ENCODE data around the gene CD300A. TPM values are rescaled to one million over a fixed set of nuclear protein-coding genes. Genes with fewer than 3 reads are reported as not detected.

Gene CD300A
- total RNA-seq, 1 experiment from 2014 or later = 0.71 TPM

- no peak overlapping the region for H3K4me3 ChIP-seq (replicated peaks in 1 of 2; ENCODE audit: low read depth in 1 of 2, low read length in 2 of 2)
- BruUV-seq (replicated peaks) = no TSS peak
- no peaks in the 10 kb centered on the region for H3K4me1 ChIP-seq (ENCODE audit: control insufficient read depth in 1 of 2, insufficient read depth in 2 of 2, low read length in 2 of 2)
- TF ChIP-seq MAX (IDR thresholded peaks at IDR 0.05) (no peak), ATF3 (IDR thresholded peaks at IDR 0.05) (no peak), EGR1 (IDR thresholded peaks at IDR 0.05; ENCODE audit: low read depth) (no peak), SRF (IDR thresholded peaks at IDR 0.05; ENCODE audit: low read depth) (no peak), POLR2A (IDR thresholded peaks at IDR 0.05; ENCODE audit: borderline replicate concordance, extremely low read depth, insufficient read depth, insufficient read length) (no peak), REST (IDR thresholded peaks at IDR 0.05; ENCODE audit: low read depth) (no peak), ZNF274 (IDR thresholded peaks at IDR 0.05; ENCODE audit: low read depth, low read length) (no peak), ZFX (IDR thresholded peaks at IDR 0.05) (no peak), JUND (IDR thresholded peaks at IDR 0.05) (no peak), EZH2phosphoT487 (IDR thresholded peaks at IDR 0.05; ENCODE audit: borderline replicate concordance) (no peak), ELF1 (IDR thresholded peaks at IDR 0.05; ENCODE audit: borderline replicate concordance, low read depth) (no peak), SP1 (IDR thresholded peaks at IDR 0.05; ENCODE audit: low read depth) (no peak), SIN3A (IDR thresholded peaks at IDR 0.05; ENCODE audit: low read depth) (no peak), YY1 (IDR thresholded peaks at IDR 0.05; ENCODE audit: extremely low read depth, insufficient replicate concordance, low read depth, low read length) (no peak), EZH2 (IDR thresholded peaks at IDR 0.05) (no peak), TCF7L2 (IDR thresholded peaks at IDR 0.05; ENCODE audit: borderline replicate concordance, extremely low read depth, insufficient read depth, insufficient read length) (no peak), CEBPB (IDR thresholded peaks at IDR 0.05; ENCODE audit: low read depth) (no peak), ZBTB33 (IDR thresholded peaks at IDR 0.05; ENCODE audit: extremely low read depth, insufficient replicate concordance, low read length) (no peak), FOSL1 (IDR thresholded peaks at IDR 0.05; ENCODE audit: low read depth) (no peak), RAD21 (IDR thresholded peaks at IDR 0.05; ENCODE audit: low read depth) (no peak)
- intact Hi-C loops (cut with micrococcal nuclease) = no loop called here
- H3K79me2 ChIP-seq (ENCODE audit: insufficient read depth, low read length) = no peaks in the 10 kb centered on the region
- no peak overlapping the region for H3K27ac ChIP-seq (ENCODE audit: low read depth, low read length)
- RAD21 ChIA-PET (ENCODE audit: low non-redundant PET in 1 of 2, low total read pairs in 2 of 2, uncharacterized antibody in 2 of 2, unreplicated experiment in 2 of 2) = no interaction called here
- H3K9ac ChIP-seq (ENCODE audit: low read length) = no peak overlapping the region
- POLR2A ChIA-PET = no interaction called here
- H3K36me3 ChIP-seq (ENCODE audit: control insufficient read depth in 1 of 2, insufficient read depth in 2 of 2, low read length in 2 of 2) = no peaks in the 10 kb centered on the region
- no peak overlapping the region for H3K4me2 ChIP-seq (ENCODE audit: low read length)
- no peaks in the 10 kb centered on the region for H4K20me1 ChIP-seq (ENCODE audit: insufficient read depth)
- H2AFZ ChIP-seq (ENCODE audit: low read depth, low read length, poor library complexity, severe bottlenecking) = no peak overlapping the region
- DNase-seq (ENCODE audit: low read depth, low spot score) (no peak), ATAC-seq (no peak)
- no peaks in the 10 kb centered on the region for H3K9me2 ChIP-seq (ENCODE audit: insufficient read depth)
- peaks cover 79% of the 10 kb centered on the region for H3K27me3 ChIP-seq (ENCODE audit: insufficient read depth, low read length)
- no peaks in the 10 kb centered on the region for H3K9me3 ChIP-seq (ENCODE audit: control insufficient read depth in 1 of 2, insufficient read depth in 1 of 2, low read depth in 1 of 2, low read length in 2 of 2)
- CTCF ChIA-PET = interaction anchor here (0.6 to 1.4 kb wide), 3 partner anchors 39 to 159 kb away, joined by 3 read pairs; no protein-coding TSS in a partner anchor
Measured at GRCh38 chr17:74526681-74527080, 60.2 kb downstream of the CD300A start.
